Measurements from ENCODE around the gene ALPK1.
"Not testable (repeated sequence)": the region's sequence is repeated elsewhere in the genome, so short reads cannot be mapped to it uniquely, and the experiment has no call there.

ALPK1 gene

DNA sequence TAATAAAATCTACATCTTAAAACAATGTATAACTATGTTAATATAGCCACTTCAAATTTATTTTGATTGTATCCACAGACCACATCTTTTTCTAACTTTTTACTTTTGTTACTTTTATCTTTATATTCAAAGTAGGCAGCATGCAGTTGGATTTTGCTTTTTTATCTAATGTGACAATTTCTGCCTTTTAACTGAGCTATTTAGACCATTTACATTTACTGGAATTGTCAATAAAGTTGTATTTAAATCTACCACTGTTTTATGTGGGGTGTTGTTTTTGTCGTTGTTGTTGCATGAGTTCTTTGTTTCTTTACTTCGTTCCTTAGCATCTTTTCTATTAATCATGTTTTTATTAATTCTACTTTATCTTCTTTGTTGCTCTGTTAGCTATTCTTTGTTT, 176.8 kb downstream of the ALPK1 start:
- no peak for DNase-seq

DNA sequence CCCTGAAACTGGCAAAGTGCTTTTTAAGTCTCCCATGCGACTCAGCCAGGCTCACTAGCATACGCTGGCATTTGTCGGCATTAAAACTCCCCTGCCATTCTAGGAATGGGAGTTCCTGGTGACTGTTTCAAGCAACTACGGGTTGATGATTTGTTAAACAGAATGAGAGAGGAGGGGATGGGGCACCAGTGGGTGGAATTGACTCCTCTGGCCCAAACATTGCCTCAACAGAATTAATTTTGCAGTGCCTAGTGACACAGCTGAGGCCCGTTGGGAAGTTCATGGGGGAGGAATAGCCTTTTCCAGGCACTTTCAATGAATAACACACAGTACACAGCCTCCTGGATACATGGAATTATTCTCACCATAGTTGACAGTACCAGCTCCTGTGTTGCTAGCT, 188.8 kb downstream of the ALPK1 start:
- no peak for DNase-seq

DNA sequence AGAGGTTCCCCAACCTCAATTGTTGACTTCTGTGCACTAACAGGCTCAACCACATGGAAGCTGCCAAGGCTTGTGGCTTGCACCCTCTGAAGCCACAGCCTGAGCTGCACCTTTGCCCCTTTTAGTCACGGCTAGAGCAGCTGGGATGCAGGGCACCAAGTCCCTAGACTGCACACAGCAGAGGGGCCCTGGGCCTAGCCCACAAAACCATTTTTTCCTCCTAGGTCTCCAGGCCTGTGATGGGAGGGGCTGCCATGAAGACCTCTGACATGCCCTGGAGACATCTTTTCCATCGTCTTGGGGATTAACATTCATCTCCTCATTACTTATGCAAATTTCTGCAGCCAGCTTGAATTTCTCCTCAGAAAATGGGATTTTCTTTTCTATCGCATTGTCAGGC, 193.6 kb downstream of the ALPK1 start:
- DNase-seq, result not testable (repeated sequence)
